Stomach (tissue), 4 donors: ENCODE measurements around the gene TNNC2.

Source experiments
- EP300 ChIP-seq: sonication (generic); formaldehyde crosslinking; IDR thresholded peaks from one replicate; pipeline ENCODE4 v1.6.1; 2017; ENCODE audit warnings: antibody characterized with exemption
- POLR2AphosphoS5 ChIP-seq, 3 donors: sonication (generic); formaldehyde crosslinking; IDR thresholded peaks; one replicate each; pipeline ENCODE4 v1.6.1; 2016; ENCODE audit warnings: antibody characterized with exemption in 3 of 3
- TF ChIP-seq, protein P1 (sequence below), 7 experiments: fragments of 450-650 bp in 4 of 7; fragments of 200-600 bp in 3 of 7; sonication (generic) in 3 of 7; IDR thresholded peaks; one replicate each; pipeline ENCODE4 v1.5.1; 2016 to 2019; ENCODE audit warnings: antibody characterized with exemption in 7 of 7, control low read depth in 2 of 7, mild to moderate bottlenecking in 1 of 7

DNA sequence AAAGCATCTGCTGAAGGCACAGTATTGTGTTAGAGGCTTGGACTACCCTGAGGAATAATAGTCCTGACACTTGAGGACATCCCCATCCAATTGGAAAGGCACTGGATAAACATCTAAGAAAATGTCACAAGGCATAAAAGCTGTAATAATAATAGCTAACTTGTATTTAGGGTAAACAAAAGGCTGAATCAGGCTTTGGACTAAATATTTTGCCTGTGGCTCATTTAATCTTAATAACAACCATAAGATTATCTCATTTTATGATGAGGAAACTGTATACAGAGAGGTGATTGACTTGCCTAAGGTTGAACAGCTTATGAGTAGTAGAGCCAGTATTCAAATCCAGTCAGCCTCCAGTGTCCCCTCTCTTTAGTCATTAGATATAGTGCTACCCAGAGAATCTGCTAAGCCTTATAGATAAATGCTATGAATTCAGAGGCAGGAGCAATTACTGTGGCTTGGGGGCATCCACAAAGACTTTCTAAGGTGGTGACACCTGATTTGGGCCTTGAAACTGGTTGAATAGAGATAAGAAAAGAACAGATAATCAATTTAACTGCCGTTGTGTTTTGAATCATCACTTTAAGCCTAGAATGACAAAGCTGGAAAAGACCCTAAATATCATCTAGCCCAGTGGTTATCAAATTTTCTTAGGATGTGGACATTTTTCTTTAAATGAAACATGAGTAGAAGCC, 46.4 kb upstream of the TNNC2 start:
- TF ChIP-seq, protein P1, sequence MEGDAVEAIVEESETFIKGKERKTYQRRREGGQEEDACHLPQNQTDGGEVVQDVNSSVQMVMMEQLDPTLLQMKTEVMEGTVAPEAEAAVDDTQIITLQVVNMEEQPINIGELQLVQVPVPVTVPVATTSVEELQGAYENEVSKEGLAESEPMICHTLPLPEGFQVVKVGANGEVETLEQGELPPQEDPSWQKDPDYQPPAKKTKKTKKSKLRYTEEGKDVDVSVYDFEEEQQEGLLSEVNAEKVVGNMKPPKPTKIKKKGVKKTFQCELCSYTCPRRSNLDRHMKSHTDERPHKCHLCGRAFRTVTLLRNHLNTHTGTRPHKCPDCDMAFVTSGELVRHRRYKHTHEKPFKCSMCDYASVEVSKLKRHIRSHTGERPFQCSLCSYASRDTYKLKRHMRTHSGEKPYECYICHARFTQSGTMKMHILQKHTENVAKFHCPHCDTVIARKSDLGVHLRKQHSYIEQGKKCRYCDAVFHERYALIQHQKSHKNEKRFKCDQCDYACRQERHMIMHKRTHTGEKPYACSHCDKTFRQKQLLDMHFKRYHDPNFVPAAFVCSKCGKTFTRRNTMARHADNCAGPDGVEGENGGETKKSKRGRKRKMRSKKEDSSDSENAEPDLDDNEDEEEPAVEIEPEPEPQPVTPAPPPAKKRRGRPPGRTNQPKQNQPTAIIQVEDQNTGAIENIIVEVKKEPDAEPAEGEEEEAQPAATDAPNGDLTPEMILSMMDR (IDR thresholded peaks at IDR 0.05): no peak
- no peak for TF ChIP-seq EP300
- no peak for TF ChIP-seq POLR2AphosphoS5 (IDR thresholded peaks at IDR 0.05)
